HG02943 (cell line): ENCODE data around the gene OTOP2.

Source experiments
- ATAC-seq: cut with Tn5 transposase; IDR thresholded peaks from one replicate; pipeline ENCODE4 v1.9.1; 2021; ENCODE audit warnings: mild to moderate bottlenecking, low read depth, moderate library complexity; ENCODE audit not compliant: unreplicated experiment

The OTOP2 gene

GRCh38 chr17:74950207-74950606 is 26.1 kb downstream of the OTOP2 start:
- no peak for ATAC-seq

- no peak for ATAC-seq
These were observed 27.0 kb downstream of the OTOP2 start for GRCh38 chr17:74951065-74951464.

GRCh38 chr17:74951680-74952421 is 27.8 kb downstream of the OTOP2 start:
- no peak for ATAC-seq

GRCh38 chr17:74952431-74953133 is 28.5 kb downstream of the OTOP2 start:
- ATAC-seq = no peak

DNA sequence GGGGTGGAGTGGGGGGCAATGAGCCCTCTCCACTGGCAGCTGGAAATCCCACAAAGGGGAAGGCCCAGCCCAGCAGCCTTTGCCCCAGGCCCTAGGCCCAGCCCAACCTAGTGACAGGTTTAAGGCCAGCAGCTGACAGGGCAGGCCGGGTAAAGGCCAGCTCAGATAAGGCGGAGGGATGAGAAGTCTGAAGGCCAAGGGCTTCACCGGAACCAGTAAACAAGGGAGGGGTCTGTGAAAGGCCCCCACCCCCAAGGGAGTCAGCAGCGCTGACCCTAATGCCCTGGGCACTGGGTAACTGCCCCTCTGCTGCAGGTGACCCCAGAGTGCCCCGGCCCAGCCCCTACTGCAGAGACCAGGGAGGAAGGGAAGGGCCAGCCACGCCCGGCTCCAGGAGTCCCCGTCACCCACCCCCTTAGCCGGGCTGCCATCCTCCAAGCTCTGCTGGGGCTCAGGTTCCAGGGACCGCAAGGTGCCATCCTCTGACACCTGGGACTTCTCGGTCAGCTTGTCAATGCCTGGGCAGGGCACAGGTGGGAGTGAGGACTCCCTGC is 29.1 kb downstream of the OTOP2 start:
- ATAC-seq = no peak

DNA sequence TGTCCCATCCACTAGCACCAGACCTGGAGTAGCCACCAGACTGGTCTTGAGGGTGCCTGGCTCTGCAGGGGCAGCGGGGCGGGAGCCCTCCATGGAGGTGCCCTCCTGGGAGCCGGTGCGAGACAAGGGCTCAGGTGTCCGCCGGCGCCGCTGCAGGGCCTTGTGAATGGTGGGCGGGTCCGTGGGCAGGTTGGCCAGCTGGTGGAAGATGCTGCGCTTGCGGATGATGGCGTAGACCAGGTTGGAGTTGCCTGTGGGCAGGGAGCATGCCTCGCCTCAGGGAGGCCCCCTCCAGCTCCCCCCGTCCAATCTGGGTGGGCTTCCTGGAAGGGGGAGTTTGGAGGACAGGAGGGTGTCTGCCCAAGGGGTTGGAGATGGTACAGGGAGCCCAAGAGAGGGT is 30.0 kb downstream of the OTOP2 start:
- ATAC-seq = no peak

DNA sequence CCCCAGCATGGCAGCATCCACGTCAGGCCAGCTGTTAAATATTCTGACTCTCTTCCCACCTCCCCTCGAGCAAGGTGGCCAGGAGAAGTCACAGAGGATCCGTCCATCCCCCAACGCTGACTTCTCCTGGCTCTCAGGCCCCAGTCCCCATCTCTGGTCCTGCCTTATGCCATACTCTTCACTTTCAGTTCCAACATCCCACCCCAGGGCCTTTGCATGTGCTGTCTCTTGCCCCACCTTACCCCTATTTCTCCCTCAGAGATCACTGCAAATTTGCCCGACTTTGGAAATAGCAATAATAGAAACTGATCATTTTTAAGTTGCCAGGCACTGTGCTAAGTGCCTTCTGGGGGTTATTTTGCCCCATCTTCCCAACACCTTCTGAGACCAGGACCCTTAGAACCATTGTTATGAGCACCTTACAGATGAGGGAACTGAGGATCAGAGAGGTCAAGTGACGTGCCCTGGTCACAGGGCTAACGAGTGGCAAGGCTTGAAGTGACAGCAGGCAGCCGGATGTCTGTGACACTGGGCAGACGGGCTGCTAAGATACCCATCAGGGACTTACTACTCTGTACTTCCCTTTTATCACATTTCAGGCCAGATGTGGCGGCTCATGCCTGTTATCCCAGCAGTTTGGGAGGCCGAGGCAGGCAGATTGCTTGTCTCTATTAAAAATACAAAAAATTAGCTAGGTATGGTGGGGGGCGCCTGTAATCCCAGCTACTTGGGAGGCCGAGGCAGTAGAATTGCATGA is 30.8 kb downstream of the OTOP2 start:
- no peak for ATAC-seq

DNA sequence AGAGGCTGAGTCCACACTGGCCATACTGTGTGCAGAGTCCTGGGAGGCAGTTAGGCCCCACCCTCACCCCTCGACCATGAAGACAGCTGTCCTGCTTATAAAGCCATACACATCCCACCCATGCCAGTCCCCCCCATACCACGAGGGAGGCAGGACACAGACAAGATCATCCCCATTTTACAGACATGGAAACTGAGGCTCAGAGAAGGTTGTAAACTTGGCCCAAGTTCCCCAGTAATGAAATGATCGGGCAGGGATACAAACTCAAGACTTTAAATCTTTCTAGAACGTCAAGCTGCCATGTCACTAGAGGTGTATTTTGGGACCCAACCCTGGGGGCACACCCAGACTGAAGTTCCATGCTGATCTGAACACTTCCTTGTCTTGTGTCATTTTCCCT is 32.0 kb downstream of the OTOP2 start:
- no peak for ATAC-seq

DNA sequence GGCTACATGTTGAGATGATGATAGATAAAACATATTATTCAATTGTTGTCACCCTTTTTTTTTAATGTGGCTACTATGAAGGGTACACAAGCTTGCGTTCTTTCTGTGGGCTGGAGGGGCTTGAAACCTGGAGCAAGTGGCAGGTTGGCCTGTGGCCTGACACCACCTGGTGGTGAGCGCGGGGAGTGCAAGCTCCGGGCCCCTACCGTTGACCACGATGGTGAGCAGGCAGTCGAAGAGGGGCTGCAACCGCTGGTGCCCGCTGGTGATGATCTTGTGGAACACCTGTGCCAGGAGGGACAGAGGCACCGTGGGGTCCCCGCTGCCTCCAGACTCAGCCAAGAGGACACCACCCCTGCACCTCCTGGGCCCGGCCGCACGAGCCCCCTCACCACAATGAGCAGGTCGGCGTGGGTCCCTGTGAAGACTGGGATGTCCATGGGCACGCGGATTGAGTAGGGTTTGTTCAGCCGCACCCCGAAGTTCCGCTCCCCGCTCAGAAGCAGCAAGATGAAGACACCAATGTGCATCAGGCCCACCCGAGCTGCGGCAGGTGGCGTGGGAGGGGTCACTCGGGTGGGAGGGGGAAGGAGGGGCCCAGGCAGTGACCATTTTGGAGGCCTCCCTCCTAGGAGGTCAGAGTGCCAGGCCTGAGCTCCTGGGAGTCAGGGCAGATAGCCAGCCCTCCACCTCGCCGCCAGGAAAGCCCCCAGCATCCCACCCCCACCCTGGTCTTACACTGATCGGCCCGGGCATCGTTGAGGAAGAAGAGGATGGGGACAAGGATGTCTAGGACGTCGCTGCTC is 34.1 kb downstream of the OTOP2 start:
- no peak for ATAC-seq

- ATAC-seq = no peak
These were observed 35.9 kb downstream of the OTOP2 start for GRCh38 chr17:74959826-74960515.

- no peak for ATAC-seq
These were observed 36.7 kb downstream of the OTOP2 start for GRCh38 chr17:74960570-74961342.

DNA sequence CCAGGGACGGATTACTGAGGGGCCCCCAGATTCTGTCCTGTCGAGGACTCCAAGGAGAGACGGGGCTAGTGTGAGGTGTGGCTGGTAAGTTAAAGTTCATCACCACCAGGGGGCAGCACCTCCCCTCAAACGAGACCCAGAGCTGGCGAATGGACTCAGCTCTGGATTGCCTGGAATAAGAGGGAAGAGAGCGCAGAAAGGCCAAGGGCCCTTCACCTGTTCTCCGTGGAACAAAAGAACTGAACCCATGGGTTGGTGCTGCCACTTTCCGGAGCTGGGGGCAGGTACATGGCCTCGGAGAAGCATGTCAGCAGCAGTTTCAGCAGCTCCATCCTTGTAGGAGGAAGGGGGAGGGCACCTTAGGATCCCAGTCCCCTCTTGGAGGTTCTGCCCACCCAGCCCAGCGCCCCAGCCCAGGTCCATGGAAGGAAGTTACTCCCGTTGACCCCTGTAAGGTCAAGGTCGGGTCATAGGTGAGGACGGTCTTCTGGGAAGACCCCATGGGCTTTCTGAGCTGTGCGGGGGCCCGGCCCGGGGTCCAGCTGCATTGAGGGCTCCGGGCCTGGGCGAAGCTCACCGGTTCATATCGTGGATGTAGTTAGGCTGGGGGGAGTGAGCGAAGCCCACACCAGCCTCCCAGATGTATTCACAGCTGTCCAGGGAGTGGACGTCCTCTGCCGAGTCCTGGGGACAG is 37.7 kb downstream of the OTOP2 start:
- ATAC-seq = no peak

- ATAC-seq = no peak
These were observed 38.7 kb downstream of the OTOP2 start for GRCh38 chr17:74962622-74963394.

DNA sequence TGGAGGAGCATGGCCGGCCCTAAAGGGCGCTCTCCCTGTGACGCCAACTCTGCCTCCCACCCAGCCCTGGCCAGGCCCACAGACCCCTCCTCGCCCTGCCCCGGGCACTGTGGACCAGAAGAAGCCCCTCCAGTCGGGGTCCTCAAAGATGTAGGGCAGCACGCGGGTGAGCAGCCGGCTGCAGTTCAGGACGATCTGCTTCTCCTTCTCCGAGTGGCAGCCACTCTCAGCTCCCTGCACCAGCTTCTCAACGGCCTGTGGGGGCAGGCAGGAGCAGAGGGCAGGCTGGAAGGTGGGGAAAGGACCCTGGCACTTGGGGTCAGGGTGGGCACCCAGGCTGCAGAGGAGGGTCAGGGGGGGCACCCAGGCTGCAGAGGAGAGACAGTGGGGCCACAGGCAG is 39.6 kb downstream of the OTOP2 start:
- ATAC-seq = no peak

DNA sequence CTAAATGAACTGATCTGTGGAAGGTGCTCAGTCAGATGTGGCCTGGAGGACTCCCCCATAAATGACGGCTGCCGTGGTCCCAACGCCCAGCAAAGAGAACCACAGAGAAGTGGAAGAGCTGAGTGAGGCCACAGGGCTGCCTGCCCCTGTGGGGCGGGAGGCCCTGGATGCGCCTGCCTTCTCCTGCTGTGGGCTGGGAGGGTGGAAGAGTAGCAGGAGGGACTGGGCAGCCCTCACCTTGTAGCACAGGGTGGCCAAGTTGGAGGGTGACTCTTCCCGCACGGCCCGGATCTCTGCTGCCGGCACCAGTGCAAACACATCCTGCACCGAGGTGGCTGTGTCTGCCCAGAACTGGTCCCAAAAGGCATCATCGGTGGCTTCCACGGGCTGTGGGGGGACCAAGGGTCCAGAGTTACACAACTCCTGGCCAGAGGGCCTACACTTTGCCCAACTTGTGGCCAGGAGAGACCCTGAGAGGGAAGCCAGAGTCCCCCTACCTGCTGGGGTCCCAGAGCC is 40.2 kb downstream of the OTOP2 start:
- no peak for ATAC-seq

DNA sequence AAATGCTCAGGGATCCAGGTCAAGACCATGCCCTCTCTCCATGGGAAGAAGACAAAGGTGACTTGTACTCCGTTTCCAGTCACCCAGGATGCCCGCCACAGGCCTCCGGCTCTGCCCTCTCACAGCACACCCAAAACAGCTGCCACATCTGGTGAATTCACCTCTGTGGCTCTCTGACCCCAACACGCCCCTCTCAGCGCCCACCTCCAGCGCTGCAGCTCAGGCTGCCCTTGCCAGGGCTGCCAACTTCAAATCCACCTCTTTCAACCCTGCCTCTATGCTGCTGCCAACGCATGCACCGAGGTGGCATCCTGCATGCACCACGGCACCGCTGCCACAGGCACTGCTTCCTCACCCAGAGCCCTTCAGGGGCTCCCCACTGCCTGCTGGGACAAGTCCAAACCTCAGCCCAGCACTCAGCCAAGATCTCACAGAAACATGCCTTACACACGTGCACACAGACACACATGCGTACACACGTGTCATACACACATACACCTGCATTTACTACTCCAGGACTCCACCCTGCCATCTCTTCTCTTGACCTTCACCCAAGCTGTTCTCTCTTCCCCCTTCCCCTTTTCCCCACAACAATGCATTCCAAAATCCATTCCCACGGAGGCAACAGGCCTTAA is 41.0 kb downstream of the OTOP2 start:
- ATAC-seq = no peak

GRCh38 chr17:74968361-74968780 is 44.3 kb downstream of the OTOP2 start:
- ATAC-seq = no peak
